Glutamatergic neuron (in vitro differentiated cells): Measurements from ENCODE around the gene DCST1. TPM values are rescaled to one million over a fixed set of nuclear protein-coding genes. Genes with fewer than 3 reads are reported as not detected.

Source experiments
- DNase-seq: peaks from one replicate; pipeline ENCODE4 v3.0.0; 2022
- H3K27ac Mint-ChIP-seq: one replicate; pipeline ENCODE4 v1.8.0; 2020; ENCODE audit warnings: mild to moderate bottlenecking, mixed read lengths, inconsistent platforms; ENCODE audit not compliant: unreplicated experiment
- H3K27me3 Mint-ChIP-seq: one replicate; pipeline ENCODE4 v1.8.0; 2020; ENCODE audit warnings: mild to moderate bottlenecking, moderate library complexity, mixed read lengths, inconsistent platforms; ENCODE audit not compliant: unreplicated experiment
- H3K36me3 Mint-ChIP-seq: one replicate; pipeline ENCODE4 v1.8.0; 2020; ENCODE audit warnings: mild to moderate bottlenecking, mixed read lengths, inconsistent platforms; ENCODE audit not compliant: unreplicated experiment
- H3K4me1 Mint-ChIP-seq: one replicate; pipeline ENCODE4 v1.8.0; 2020; ENCODE audit warnings: mild to moderate bottlenecking, low read depth, mixed read lengths, inconsistent platforms; ENCODE audit not compliant: unreplicated experiment
- H3K4me3 Mint-ChIP-seq: one replicate; pipeline ENCODE4 v1.8.0; 2020; ENCODE audit warnings: mild to moderate bottlenecking, mixed read lengths, inconsistent platforms; ENCODE audit not compliant: unreplicated experiment
- H3K9me3 Mint-ChIP-seq: one replicate; pipeline ENCODE4 v1.8.0; 2020; ENCODE audit warnings: mild to moderate bottlenecking, moderate library complexity, mixed read lengths, inconsistent platforms; ENCODE audit not compliant: unreplicated experiment
- total RNA-seq: library from RNA; stranded (reverse); fragmentation: NEBNext Ultra II Directional; extraction: Animal tissue kit (Norgen Biotek cat#: 25700); gene quantifications from one replicate; pipeline ENCODE4 v1.2.1, GENCODE V29; 2021; ENCODE audit not compliant: unreplicated experiment
- TF ChIP-seq, protein P1 (sequence below): fragments of 200-600 bp; sonication (generic); IDR thresholded peaks from one replicate; pipeline ENCODE4 v1.5.0; 2021; ENCODE audit not compliant: partially characterized antibody, unreplicated experiment

The DCST1 gene
- total RNA-seq, 1 donor from 2014 or later: not detected

DNA sequence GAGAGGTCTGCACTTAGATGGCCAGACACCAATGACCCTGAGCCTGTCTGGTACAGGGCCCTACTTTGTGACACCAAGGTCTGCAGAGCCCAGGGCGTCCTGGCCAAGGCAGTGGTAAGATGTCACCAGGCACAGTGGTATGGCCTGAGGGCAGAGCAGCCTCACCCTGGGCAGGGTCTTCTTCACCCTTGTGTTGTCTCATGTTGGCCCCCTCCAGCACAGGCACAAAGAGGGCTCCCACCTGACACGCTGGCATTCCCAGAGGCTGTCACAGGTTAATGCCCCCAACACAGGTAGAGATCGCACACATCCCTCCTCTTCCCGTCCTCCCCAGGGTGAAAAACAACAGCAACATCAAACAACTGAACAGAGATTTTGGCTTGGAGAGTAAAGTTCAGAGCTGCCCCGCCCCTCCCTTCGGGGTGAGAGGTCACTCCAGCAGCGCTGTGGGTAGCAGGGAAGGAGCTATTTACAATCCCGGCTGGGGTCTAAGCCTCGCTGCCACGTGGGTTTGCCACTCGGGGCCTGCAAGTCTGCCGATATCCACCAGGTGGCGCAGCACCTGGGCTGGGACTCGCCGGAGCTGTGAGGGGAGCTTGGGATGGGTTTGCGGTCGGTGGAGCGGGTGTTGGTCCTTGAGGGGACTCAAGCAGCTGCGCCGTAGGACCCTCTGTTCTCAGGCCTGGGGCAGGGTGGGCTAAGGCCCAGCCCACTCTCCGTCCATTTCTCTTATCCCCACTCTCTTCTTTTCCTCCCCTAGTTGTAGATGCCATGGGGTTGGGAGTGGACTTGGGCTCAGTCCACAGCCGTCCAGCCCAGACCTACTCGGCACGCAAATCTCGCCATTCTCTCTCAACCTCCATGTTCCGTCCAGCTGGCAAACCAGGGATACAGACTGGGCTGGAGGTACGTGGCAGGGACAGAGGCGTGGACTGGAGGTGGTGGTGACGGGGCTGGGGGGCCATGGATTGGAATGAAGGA, 57.7 kb downstream of the DCST1 start:
- Mint-ChIP-seq H3K36me3 (no peaks in the 10 kb centered on the region), H3K27ac (no peak overlapping the region), H3K4me1 (peaks cover 14% of the 10 kb centered on the region), H3K9me3 (peaks cover 9% of the 10 kb centered on the region), H3K27me3 (peaks cover 8% of the 10 kb centered on the region), H3K4me3 (peak overlapping the region; percentile 61)
- peak; percentile 92 for DNase-seq
- TF ChIP-seq, protein P1, sequence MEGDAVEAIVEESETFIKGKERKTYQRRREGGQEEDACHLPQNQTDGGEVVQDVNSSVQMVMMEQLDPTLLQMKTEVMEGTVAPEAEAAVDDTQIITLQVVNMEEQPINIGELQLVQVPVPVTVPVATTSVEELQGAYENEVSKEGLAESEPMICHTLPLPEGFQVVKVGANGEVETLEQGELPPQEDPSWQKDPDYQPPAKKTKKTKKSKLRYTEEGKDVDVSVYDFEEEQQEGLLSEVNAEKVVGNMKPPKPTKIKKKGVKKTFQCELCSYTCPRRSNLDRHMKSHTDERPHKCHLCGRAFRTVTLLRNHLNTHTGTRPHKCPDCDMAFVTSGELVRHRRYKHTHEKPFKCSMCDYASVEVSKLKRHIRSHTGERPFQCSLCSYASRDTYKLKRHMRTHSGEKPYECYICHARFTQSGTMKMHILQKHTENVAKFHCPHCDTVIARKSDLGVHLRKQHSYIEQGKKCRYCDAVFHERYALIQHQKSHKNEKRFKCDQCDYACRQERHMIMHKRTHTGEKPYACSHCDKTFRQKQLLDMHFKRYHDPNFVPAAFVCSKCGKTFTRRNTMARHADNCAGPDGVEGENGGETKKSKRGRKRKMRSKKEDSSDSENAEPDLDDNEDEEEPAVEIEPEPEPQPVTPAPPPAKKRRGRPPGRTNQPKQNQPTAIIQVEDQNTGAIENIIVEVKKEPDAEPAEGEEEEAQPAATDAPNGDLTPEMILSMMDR: peak; percentile 99

DNA sequence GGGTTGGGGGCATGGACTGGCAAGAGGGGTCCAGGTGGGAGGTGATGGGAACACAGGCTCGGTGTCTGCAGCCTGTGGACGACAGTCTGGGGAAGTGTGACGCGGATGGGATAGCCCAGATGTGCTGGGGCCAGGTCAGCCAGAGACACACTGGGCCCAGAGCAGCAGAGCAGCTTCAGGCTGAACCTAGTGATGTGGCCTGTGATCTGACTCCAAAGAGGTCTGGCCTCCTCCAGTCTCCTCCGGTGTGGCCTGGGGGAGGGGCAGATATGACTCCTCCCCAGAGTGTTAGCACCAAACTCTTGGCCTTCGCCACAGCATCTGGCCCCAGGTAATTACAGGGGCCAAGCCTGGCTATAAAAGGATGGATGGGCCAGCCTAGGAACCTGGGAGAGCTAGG, 58.5 kb downstream of the DCST1 start:
- Mint-ChIP-seq H3K4me3 (no peak overlapping the region), H3K4me1 (peaks cover 14% of the 10 kb centered on the region), H3K27ac (no peak overlapping the region), H3K9me3 (peaks cover 9% of the 10 kb centered on the region), H3K27me3 (peaks cover 8% of the 10 kb centered on the region), H3K36me3 (no peaks in the 10 kb centered on the region)
- DNase-seq: no peak
- TF ChIP-seq, protein P1: no peak

DNA sequence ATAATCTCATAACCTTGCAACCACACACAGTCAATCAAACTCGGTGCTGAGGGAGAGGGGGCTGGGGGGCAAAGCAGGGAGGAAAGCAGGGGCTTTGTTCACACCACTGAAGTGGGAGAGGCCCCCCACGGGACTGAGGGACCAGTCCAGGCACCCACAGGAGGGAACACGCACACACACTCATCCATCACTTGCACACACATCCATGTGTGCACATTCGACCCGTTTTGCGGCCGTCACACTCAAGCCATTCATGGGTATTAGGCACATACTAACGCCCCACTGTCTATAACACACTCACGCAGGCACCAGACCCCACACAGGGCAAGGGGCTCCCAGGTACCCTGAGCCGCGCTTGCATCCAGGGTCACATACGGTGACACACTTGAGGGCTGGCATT, 59.0 kb downstream of the DCST1 start:
- no peak overlapping the region for H3K4me3 Mint-ChIP-seq
- peaks cover 12% of the 10 kb centered on the region for H3K4me1 Mint-ChIP-seq
- no peak overlapping the region for H3K27ac Mint-ChIP-seq
- no peaks in the 10 kb centered on the region for H3K36me3 Mint-ChIP-seq
- TF ChIP-seq, protein P1: no peak
- peaks cover 8% of the 10 kb centered on the region for H3K27me3 Mint-ChIP-seq
- peaks cover 6% of the 10 kb centered on the region for H3K9me3 Mint-ChIP-seq
- no peak for DNase-seq

DNA sequence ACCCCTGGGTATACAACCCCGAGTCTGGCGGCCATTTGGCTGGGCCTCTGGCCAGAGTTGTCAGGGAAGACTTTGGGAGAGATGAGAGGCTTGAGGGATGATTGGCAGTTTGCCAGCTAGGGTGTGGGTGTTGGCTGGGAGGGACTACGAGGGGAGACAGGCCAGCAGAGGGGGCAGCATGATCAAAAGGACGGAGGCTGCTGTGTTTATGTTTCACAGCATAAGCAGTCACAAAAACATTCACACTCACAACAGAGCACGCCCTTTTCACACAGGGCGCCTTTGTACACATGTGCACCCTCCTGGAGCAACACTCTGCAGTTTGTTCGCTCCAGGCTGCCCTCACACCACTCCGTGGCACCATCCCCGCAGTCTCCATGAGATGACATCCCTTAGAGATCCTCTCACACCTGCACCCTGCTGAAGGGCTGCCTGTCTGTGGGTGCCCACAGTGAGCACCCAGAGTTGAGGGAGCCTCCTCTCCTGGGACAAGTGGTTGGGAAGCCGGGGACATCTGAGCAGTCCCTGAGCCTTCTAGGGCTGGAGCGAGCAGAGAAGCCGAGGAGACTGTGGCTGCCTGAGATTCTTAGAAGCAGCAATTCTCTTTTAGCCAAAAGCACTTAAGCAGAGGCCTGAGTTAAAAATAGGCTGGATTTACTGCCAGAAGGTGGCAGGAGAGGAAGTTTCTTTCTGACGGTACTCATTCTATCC, 60.4 kb downstream of the DCST1 start:
- Mint-ChIP-seq H3K27ac (no peak overlapping the region), H3K27me3 (peaks cover 8% of the 10 kb centered on the region), H3K4me1 (peaks cover 12% of the 10 kb centered on the region), H3K4me3 (no peak overlapping the region), H3K36me3 (no peaks in the 10 kb centered on the region), H3K9me3 (peaks cover 6% of the 10 kb centered on the region)
- TF ChIP-seq, protein P1: peak; percentile 27
- peak; percentile 61 for DNase-seq
